Occipital lobe (tissue), 2 donors: ENCODE data around the gene SP9. TPM values are rescaled to one million over a fixed set of nuclear protein-coding genes. Genes with fewer than 3 reads are reported as not detected.

ENCODE experiments used
- DNase-seq: peaks from one replicate; lab custom pipeline; 2025; lab: John Stamatoyannopoulos, UW
- total RNA-seq: library from RNA; depleted of rRNA; stranded (reverse); fragments of >200 nt; gene quantifications from one replicate; pipeline ENCODE4 v1.2.3, GENCODE V29; 2014

Gene SP9
- 7.0 TPM for total RNA-seq

DNA sequence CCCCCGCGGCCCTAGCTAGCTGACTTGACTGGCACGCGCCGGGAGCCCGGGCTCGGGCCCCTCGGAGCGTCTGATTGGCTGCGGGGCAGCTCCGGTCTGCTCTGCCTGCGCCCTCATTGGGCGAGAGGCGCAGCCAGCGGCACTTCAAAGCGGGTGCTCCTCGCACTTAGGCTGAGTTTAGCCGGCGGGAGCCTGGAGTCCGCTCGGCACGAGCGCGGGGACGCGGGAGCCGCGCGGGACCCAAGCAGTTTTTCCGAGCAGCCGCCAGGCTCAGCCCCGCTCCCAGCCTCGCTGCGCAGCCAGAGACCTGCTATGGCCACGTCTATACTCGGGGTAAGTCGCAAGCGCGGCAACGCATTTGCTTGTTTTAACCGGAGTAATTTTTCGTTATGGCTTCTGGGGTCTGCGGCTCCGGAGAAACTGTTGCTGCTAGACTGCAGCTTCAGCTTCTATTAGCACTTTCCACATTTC, at the start of gene SP9:
Gene SP9 (plus strand): TSS at position 174 of the 471 bp plus-strand sequence. CDS start 139 bp downstream, at position 313.
- DNase-seq = no peak

DNA sequence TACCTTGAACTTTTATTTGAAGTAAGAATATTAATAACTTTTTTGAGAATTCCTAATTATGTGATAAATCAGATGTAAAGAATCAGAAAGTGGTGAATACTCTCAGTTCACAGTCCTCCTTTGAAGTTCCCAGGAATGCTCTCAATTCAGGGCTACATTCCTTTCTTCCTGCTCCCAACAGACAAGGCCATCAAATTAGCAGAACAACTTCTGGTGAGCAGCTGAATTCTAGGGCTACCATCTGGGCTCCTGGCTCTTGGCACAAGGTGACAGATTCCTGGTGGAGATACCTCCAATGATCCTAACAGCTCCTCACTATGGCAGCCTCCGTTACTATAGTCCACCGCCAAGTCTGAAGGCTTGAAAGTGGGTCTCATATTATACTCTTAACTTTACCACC, 48.6 kb upstream of the SP9 start:
- DNase-seq = no peak

DNA sequence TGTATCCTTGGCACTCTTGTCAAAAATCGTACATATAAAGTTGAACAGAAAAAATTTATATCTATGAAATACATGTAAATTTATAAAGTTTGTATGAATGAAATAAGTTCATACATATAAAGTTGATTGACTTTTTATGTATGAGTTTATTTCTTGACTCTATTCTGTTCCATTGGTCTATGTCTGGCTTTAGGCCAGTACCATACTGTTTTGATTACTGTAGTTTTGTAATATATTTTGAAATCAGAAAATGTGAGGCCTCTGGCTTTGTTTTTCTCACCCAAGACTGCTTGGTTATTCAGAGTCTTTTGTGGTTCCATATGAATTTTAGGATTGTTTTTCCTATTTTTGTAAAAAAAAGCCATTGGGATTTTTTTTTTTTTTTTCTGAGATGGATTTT, 41.8 kb upstream of the SP9 start:
- no peak for DNase-seq

DNA sequence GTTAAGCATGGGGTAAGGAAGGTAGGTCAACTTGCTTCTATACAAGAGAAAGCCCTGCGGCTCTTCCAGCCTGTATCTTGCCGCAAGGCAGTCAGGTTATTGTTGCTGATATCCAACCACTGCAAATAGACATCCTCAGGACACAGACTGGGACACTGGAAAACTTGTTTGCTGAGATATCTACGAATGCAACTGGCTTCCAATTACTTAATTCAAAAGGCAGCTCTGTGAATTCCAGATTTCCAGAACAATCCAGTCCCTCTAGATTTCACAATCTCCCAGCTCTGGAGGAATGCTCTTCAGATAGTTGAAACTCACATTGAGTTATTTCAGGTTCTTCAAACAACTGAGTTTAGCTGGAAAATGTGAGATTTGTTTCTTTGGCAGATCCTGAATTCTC, 34.6 kb upstream of the SP9 start:
- DNase-seq = no peak

DNA sequence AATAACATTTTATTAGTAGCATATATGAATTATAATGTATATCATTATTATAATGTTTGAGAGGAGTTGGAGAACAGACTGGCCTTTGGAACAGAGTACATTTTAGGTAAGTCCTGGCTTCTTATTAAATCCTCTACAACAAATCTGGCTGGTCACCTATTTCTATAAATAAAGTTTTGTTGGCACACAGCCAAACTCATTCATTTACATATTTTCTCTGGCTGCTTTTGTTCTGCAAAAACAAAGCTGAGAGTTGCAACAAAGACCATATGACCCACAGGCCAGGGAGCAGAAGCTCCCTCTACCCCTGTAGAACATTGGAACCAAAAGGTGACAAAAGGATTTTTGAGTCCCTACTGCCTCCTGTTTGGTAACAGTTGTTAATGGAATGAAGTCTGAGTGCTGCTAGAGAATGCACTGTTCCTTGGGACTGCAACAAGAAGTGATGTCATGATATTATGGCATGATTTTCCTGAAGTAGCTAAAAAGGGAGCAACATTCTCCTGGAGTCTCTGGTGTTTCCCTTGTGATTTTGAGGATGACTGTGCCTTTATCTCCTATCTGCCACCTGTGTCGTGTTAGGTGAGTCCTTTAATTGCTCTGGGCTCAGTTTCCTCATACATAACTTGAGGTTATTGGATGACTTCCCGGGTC, 22.0 kb upstream of the SP9 start:
- no peak for DNase-seq

DNA sequence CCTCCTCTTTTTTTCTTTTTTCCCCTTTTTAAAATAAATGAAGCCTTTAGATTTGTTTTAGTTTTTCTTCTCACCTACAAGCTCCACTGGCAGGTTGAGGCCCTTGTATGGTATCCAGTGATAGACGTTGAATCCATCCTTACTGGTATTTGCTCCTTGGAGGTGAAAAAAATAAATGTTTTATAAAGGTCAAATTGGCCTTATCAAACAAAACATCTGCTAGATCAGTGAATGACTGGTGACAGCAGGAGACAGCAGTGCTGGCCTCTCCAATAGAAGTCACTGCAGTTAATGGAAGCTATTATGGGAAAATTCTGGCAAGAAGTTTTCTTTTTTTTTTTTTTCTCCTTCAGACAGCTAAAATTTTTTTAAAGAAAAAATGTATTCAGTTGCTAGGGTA, 12.6 kb upstream of the SP9 start:
- no peak for DNase-seq

DNA sequence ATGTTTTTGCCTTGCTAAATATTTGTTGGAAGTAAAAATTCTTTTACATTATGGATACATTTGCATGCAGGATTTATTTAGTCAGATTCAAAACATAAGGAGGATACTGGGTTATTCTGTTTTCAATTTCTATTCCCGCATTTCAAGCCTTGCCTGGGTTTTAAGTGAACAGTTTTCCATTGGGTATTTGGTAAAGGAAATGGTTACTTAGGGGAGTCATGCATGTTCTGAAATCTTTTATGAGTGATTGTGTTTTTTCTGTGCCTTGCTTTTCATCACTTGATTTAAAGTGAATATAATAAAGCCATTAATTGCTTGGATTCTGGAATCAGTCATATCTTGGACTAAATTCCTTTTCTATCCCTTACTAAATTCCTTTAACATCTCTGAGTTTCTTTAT, 12.0 kb upstream of the SP9 start:
- DNase-seq = no peak

DNA sequence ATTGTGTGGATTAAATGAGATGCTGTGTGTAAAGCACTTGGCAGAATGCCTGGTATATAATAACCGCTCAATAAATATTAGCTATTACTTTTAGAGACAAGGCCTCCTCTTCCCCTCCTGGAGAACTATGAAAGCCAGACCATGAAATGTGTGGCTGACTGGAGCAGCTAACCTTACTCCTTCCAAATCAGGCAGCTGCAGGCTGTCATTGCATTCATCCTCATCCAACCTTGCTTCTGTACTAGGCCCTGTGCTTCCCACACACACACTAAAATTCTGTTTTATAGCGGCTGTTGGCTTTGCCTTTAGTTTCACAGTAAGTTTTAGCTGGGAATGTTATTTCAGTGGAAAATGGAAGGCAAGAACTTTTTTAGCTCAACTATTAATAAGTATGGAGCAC, 10.2 kb upstream of the SP9 start:
- no peak for DNase-seq

DNA sequence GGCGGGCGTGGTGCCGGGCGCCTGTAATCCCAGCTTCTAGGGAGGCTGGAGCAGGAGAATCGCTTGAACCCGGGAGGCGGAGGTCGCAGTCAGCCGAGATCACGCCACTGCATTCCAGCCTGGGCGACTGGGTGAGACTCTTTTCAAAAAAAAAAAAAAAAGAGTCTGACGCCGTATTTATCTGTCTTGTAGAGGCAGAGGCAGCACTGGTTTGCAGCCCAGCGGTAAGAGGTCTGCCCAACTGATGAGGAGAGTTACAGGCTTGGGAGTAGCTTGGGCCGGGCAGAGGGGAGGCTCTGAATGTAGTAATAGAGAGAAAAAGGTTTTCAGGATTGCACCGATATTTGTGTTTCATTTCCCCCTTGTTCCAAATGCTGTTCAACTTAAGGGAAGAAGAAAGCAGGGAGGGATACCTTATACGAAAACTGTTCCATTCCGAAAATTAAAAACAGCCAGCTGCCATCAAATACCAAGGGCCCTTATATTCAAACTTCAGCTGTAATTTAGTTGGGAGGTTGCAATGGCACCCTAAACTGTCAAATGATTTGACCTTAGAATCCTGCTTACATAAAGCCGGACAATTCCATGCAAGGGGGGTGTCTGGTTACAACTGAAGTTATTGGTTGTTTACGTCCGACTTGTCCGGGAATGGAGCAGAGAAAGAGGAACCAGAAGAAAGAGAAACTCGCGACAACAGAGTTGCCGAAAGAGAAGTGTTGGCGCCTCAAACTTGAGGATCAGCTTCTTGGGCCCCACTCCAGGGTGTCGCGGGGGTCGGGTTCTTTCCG, 9.2 kb upstream of the SP9 start:
- DNase-seq = no peak

DNA sequence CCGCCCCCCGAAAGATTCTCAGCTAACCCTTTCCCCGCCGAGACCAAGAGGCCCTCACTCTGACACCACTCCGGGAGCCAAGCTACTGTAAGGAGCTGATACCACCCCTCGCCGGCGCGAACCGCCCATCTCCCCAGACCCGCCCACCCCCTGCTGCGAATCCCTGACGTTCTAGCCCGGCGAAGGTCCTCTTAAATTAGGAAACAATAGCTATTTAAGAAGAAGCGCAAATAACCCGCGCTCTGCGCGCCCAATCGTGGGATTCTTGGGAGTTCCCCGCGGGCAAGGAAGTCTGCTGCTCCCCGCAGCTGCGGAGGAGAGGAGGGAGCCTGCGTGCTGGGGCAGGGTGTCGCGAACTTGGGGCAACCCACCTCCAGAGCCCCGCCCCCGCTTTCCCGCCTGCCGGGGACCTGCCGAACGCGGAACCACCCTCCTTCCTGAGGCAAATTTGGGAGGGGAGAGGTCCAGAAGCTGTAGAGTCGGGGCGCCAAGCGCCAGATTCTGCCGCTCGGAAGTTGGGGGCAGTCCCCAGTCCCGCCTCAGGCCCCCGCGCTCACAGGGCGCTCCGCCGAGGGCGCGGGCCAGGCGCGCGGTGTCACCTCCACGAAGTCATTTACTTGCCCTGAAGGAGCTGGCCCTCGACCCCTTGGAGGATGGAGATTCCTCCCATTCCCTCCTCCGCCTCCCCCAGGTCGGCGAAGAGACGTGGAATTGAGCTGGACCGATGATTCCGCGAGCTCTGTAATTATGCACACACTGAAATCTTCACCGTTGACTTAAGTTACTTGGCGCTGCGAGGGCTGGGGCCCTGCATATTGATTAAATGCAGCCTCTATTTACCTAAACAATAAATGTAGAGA, 8.4 kb upstream of the SP9 start:
- no peak for DNase-seq

DNA sequence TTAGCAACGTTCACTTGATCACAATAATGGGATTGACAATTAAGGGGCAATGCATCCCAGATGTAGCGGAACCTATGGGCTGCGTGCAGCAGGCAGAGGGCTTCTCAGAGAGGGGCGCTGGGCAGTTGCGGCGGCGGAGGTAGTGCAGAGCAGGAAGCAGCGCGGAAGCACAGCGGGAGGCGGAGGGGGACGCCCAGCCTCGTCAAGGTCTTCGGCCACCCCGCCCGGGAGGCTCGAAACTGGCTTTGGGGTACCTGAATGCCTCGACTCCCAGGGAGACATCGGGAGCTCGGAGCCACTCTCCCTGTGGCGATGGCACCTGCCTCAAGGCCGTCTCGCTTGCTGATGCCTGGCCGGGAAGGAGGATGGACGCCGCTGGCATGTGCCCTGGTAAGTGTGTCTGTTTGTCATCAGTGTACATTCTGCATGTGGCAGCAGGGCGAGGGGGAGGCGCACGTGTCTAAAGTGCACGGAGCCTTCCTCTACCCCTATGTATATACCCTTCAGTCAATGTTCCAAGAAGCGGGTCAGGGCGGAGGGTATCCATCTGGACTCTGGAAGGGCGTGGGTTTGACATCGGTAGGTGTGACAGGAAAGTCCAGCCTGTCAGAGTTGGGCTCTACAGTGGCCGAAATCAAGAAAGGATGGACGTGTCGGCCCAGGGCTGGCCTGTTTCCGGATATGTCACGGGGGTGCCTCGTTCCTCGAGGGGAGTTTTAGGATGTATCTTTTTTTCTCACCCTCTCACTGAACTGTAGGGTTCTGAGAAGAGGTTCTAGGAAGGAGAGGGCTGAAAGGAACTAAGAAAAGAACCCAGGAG, 7.5 kb upstream of the SP9 start:
- DNase-seq = no peak

DNA sequence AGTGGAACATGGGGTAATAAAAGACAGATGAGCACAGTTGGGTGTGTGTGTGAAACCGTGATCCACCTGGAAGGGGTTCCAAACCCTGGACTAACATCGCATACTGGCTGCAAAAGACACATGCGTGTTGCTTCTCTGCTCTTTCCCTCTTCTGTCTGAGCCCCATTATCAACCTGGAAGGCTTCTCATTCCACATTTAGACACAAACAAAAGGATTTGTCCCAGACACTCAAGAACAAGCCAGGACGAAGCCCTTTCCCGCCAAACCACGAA, 7.0 kb upstream of the SP9 start:
- DNase-seq = no peak

DNA sequence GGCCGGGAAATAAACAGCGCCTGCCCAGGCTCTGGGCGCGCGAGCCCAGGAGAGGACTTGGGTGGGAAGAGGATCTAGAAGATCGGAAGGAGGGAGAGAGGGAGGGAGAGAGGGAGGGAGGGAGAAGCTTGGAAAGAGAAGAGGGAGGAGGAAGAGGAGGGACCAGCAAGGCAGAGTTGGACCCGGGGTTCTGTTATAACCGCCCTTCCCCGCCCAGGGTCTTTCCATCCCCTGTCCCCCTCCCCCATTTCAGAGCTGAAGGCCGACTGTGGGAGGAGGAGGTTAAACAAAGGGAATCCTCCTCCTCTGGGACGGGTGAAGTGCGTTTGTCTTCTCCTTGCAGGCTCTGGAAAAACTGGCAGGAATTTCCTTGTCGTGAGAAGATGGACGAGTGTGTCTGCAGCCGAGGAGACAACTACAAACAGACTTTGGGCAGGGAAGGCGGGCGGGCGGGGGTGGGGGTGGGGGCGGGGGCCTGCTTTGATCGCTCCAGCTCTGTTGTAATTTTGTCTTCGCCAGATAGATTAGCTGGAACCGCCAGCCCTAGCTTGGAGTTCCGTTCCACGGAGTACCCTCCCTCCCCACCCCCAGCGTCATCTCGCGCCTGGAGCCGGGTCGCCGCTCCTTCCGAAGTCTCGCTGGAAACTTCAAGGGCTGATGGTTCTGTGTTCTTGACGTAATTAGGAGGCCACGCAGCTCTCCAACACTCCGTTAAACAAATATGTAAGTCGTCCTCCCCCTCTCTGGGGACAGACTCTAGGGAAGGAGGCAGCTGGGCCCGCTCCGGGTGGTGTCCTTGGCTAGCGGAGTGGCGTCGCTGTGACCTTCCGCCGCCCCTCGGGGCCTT, 6.4 kb upstream of the SP9 start:
- DNase-seq = no peak

DNA sequence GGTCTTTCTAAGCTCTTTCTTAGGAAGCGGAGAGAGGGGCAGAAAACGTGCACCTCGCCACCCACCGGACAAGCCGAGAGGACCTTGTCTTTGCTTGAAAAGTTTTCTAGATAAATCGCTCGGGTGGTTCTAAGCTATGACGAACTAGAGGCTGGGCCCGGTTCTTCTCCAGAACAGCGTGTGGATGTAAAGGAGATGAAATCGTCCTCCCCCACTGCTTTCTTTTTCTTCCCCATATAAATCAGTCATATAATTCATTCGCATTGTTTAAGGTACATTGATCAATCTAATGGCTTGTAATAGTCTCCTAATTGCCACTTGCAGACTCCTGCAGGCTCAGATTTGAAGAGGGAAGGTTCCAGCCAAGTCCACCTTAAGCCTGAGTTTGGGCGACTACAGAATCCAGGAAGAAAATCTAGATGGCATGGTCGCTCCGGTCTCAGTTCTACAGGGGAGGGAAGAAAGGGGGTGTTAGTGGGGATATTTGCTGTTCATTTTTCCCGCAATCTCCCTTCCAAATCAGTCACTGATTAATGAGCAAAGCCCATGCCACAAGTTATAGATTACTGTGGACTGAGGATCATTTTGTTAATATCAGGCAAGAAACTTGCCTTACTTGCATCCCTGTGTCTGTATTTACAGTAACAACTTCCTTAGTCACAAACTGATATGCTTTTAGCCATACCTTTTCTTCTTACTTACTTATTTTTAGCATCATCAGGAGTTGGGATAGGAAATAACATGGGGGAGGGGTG, 5.6 kb upstream of the SP9 start:
- no peak for DNase-seq

DNA sequence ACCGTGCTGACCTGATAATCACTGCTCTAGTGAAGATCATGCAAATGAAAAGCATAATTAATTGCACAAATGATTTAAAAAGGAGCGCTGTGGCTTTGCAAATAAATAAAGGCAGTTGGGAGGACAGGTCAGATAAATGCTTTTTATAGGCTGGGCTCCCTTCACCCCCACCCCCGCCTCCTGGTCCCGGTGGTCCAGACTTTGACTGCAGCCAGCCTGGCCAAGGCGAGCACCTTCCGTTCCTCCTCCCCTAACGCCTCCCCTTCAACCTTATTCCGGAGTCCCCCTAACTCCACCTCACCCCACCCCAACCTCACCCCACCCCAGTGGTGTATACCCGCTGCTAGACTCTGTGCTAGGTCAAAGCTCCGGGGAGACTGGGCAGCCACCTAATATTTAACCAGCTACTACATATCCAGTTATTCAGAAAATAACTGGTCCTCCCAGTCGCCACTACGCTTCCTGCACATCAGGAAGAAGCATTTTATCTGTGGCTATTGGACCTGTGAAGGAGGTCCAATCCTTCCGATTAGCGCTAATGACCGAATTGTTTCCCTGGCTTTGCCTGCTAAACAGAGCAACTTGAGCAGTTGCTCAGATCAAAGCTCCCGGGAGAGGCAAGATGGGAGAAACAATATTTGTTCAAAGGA, 3.7 kb upstream of the SP9 start:
- DNase-seq = no peak

DNA sequence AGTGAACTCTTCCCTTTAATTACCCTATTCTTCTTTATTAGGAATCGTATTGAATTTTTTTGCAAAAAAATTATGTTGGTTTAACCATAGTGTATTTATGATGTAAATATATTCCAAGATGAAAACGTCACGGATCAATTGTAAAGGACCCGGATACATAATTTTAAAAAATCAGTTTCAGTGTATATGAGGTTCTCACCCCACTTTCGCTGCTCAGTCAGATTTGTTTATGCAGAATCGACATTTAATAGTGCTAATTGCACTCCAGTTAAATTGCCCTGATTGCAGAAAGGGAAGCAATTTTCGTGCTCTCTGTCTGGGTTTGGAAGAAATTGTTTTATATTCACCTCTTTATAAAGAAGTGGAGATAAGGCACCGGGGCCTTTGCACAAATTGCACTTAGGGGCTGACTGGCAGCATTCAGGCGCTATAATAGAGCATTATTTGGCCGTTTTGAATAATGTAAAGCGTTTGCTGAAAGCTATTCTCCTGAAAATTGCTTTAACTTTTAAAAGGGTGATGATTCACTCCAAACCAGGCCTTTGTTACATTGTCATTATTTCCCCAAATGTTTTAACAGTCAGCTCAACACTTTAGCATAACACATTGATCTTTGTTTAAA, 3.0 kb upstream of the SP9 start:
- DNase-seq = no peak

DNA sequence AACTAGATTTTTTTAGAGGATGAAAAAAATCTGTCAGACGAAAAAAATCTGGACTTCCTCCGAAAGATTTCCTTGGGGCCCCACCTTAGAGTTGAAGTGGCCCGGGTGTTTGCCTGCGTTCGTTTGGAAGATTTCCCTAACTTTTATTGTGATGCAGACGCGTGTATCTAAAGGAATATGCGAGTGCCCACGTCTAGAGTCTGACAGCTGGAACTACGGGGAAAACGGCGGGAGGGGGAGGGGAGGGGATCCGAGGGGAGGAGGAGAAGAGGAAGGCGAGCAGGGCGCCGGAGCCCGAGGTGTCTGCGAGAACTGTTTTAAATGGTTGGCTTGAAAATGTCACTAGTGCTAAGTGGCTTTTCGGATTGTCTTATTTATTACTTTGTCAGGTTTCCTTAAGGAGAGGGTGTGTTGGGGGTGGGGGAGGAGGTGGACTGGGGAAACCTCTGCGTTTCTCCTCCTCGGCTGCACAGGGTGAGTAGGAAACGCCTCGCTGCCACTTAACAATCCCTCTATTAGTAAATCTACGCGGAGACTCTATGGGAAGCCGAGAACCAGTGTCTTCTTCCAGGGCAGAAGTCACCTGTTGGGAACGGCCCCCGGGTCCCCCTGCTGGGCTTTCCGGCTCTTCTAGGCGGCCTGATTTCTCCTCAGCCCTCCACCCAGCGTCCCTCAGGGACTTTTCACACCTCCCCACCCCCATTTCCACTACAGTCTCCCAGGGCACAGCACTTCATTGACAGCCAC, 2.4 kb upstream of the SP9 start:
- DNase-seq = no peak

DNA sequence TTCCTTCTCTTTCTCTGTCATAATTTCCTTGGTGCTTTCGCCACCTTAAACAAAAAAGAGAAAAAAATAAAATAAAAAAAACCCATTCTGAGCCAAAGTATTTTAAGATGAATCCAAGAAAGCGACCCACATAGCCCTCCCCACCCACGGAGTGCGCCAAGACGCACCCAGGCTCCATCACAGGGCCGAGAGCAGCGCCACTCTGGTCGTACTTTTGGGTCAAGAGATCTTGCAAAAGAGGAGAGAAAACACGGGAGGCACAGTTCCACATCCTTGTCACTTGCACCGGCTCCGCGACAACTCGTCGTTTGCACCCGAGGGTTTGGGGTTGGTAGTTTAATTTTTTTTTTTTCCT, 1.8 kb upstream of the SP9 start:
- DNase-seq = no peak
